GM21423 (cell line): ENCODE measurements around the gene ANKRA2.

Source experiments
- ATAC-seq: cut with Tn5 transposase; IDR thresholded peaks from one replicate; pipeline ENCODE4 v1.9.1; 2021; ENCODE audit warnings: mild to moderate bottlenecking, moderate library complexity; ENCODE audit not compliant: unreplicated experiment

Gene ANKRA2

DNA sequence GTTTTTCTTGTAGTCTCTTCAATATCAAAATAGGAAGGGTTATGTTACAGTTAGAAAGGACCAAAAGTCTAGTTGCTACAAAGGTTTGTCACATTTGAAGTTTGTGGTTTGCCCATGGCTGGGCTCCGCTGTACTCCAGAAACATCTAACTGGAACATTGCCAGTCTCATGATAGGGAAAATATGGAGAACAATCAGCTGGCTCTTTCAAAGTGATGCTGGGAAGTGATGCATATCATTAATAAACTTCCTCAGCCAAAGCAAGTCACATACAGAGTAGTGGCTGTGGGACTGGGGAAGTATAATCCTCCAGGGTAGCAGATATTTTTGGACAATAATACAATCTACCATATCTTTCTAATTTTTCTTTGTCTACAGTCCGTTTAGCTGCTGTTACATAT lies 58.4 kb downstream of the ANKRA2 start:
- ATAC-seq: no peak

DNA sequence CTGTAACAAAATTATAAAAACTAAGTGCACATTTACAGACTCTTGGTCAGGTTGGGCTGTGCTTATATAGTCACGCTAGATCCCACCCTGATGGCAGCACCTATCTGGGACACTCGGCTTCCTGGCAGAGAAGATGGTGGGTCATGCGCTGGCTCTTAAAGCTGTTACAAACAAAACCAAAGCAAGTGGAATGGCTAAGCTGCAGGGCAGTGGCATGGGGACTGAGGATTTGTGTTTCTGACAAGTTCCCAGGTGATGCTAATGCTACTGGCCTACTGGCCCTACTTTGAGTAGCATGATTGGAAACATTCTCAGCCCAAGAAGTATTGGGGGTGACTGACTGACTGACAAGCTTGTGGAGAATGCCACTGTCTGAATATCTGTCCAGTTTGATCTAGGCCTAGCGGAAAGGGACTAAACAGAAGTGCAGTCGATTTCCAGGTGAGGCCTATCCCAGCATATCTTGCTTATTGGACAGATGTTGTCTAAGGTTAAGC lies 58.9 kb downstream of the ANKRA2 start:
- no peak for ATAC-seq
